Measurements from ENCODE around the gene GAPDHS.

GRCh38 chr19:35511337-35511736 is 21.9 kb upstream of the GAPDHS start:
- TF ChIP-seq EP300 (IDR thresholded peaks at IDR 0.05) (no peak), POLR2A (IDR thresholded peaks at IDR 0.05; ENCODE audit: low read depth) (no peak), CTCF (IDR thresholded peaks at IDR 0.05) (no peak)

Data from esophagus muscularis mucosa (tissue), 4 donors.